NCI-H2029 (cell line): ENCODE data around the gene OGG1.
A peak's percentile ranks its signal among the peaks of the same experiment; 100 is the strongest.
"Not testable (repeated sequence)": the region's sequence is repeated elsewhere in the genome, so short reads cannot be mapped to it uniquely, and the experiment has no call there.

Source experiments
- DNase-seq: peaks from one replicate; lab custom pipeline; 2025; lab: John Stamatoyannopoulos, UW

OGG1 gene

DNA sequence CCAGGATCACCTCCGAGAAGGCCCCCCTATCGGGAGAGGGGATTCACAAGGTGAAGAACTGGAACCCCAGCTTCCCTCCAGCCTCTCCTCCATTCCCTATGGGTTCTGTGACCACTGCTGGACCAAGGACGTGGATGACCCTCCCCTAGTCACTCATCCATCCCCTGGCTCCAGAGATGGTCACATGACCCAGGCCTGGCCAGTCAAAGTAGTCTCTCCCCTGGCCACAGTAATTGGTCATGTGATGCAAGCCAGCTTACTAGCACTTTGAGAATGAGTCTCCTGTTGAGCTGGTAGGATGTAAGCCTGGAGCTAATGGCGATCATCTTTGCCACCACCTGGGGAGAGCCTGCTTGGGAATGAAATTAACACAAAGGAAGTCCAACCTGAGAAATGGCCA, 16.1 kb downstream of the OGG1 start:
- DNase-seq = no peak

DNA sequence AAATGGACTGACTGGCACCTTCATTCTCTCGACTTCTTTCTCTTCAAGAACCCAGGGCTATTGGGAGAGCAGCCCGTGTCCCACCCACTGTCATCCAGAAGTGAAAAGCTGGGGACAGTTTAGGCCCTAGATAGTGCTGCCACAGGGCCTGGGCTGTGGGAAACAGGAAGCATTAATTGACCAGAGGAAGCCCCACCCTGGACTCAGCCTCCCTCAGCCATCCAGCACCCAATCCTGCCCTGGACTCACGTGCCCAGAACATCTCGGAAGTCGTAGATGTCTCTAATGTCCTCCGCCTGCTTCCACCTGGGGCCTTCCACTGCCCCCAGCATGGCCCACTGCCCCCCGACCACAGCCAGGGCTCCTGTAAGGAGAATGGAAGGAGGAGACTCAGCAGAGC, 17.7 kb downstream of the OGG1 start:
- DNase-seq = no peak

- DNase-seq = no peak
Observed at GRCh38 chr3:9768141-9768775, 18.5 kb downstream of the OGG1 start.

- DNase-seq = no peak
Observed at GRCh38 chr3:9769012-9769411, 19.3 kb downstream of the OGG1 start.

GRCh38 chr3:9769426-9770275, 19.9 kb downstream of the OGG1 start, which contains the start of gene CAMK1:
Gene CAMK1 (minus strand): TSS chr3:9769947. CDS start chr3:9767749, 2,198 bp downstream.
- DNase-seq = peak; percentile 68

DNA sequence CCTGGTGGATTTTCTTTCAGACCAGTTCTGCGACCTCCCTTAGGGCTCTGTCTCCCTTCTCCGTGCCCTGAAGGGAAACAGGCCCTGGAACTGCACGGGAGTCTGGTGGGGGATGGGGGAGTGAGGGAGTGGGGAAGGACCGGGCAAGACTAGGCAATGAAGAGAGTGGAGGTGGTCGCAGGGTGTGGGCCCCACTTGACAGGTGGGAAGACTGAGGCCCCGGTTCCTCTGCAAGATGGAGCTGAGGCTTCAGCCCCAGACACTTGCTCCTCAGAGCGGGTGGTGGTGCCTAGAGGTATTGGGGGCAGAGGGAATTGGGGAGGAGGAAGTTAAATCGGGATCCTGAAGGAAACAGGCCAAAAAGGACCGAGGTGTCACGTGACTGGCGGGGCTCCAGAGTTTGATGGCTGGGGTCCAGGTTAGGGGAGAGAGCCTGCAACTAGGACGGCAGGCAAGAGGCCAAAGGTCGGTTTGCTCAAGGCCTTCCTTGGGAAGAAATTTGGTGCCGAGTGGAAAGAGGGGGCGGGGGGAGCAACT, 20.6 kb downstream of the OGG1 start:
- peak; percentile 52 for DNase-seq

- DNase-seq = not testable (repeated sequence)
Observed at GRCh38 chr3:9771007-9771406, 21.3 kb downstream of the OGG1 start.

DNA sequence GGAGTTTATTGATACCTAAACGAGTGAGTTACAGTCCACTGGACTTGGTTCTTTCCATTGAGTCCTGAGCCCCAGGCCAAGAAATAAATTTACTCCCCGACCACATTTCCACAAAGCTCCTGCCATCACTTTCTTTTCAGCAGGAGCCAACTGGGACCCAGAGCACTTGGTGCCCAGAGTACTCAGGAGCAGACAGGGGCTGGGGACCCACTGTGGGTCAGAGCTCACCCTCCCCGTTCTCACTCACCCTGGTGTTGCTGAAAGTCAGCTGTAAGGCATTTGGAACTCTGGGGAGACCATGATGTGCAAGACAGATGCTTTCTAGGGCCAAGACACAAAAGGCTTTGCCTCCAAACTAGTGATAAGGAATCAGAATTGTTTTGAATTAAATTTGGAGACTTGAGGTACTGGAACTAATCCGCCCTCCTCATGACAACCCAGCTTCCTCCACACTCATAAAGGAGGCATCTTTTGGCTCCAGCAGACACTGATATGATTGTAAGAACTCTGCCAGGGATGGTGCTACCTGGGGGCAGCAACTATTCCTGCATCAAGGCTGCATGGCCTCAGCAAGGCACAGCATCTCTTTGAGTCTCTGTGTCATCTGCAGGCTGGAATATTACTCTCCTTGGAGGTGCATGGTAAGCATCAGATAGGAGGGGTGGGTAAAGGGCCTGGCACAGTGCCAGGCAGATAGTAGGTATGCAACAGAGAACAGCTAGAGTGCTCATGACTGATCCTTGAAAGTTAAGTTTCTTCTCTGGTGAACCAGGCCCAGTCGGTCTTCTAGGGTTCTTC, 27.3 kb downstream of the OGG1 start:
- DNase-seq = no peak

DNA sequence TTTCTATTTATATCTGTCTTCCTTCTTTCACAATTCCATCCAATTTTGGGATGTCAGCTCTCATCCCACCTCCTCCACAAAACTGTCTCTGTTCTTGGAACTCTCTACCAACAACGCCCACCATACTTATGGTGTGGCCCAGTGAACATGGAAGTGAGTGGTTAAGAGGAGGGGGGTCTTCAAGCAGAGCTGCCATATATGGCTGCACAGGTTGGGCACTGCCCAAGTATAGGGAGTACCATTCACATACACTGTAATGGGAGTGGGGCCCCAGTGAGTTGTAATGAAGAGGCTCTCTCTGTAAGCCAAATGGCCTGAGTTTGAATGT, 27.9 kb downstream of the OGG1 start:
- no peak for DNase-seq

DNA sequence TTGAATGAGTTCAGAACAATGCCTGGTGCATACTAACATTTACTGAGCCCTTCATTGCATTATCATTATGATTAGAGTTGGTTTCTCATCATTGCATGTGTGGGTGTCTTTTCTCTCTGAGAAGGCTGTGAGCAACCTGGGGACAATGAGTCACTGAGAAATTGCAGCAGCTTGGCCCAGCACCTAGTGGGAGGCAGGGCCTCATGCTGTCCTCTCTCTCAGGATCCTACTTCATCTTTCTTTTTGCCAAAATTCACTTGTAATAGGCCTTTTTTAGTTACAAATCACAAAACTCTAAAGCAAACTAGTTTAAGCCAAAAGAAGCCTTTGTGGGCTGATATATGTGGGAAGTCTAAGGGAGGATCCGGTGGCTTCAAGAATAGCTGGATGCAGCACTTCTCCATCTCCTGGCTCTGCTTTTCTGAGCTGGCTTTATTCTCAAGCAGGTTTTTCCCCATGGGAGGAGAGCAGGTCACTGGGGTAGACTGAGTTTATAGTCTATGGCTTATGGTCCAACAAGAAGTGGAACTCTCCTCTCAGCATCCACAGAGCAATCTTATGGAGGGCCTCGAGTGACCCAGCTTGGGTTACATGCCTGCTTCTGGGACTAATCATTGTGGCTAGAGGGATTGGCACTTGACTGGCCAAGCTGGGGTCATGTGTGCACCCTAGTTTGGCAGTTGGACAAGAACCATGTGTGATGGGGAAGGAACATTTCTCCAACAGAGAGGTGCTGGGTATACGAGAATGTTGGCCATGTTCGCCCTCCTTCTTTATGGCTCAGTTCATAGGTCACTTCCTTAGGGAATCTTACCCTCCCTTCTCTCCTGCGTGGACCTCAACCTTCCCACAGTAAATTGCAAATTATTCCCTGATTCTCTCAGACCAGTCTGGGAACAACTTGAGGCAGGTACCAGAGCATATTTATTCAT, 28.7 kb downstream of the OGG1 start:
- no peak for DNase-seq

GRCh38 chr3:9779075-9779593, 29.4 kb downstream of the OGG1 start:
- DNase-seq = no peak

GRCh38 chr3:9779721-9780457, 30.1 kb downstream of the OGG1 start:
- DNase-seq = no peak

- no peak for DNase-seq
Observed at GRCh38 chr3:9780458-9780812, 30.7 kb downstream of the OGG1 start.

DNA sequence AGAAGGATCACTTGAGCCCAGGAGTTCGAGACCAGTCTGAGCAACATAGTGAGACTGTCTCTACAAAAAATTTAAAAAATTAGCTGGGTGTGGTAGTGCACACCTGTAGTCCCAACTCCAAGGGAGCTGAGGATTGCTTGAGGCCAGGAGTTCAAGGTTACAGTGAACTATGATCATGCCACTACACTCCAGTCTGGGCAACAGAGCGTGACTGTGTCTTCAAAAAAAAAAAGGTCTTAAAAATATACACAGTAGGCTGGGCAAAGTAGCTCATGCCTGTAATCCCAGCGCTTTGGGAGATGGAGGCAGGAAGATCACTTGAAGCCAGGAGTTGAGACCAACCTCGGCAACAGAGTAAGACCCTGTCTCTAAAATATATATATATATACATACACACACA, 31.2 kb downstream of the OGG1 start:
- no peak for DNase-seq

DNA sequence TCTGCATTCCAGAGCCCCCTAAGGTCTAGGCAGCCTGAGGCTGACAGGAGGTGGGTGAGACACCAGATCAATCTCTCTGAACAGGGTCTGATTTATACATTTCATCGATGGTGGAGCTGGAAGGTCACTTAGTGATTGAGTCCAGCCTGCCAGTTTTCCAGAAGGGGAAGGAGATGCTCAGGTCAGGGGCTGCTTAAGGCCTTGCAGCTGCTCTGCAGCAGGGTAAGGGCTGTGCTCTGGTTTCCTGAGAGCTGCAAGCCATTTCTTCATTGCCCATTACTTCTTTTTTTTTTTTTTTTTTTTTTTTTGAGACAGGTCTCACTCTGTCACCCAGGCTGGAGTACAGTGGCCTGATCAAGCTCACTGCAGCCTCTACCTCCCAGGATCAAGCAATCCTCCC, 31.8 kb downstream of the OGG1 start:
- no peak for DNase-seq

DNA sequence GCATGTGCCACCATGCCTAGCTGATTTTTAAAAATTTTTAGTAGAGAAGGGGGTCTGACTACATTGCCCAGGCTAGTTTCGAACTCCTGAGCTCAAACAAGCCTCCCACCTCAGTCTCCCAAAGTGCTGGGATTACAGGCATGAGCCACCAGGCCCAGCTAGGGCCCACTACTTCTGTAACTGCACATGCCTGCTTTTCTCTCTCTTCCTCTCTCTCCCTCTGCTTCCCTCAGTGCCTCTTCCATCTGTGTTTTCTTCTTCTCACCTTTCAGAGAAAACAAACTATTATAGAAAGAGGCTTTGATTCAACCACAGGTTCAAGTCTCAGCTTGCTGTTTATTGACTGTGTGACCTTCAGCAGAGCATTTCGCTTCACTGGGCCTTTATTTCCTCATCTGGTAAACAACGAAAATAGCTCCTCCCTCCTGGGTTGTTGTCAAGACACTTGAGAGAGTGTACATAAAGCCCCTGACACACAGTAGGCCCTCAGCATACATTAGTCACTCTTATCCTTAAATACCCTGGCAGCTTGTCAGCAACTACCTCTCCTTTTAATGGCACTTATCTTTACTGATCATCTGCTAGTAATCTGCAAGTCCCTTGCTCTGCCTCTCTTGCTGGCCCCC, 32.3 kb downstream of the OGG1 start:
- peak; percentile 82 for DNase-seq

DNA sequence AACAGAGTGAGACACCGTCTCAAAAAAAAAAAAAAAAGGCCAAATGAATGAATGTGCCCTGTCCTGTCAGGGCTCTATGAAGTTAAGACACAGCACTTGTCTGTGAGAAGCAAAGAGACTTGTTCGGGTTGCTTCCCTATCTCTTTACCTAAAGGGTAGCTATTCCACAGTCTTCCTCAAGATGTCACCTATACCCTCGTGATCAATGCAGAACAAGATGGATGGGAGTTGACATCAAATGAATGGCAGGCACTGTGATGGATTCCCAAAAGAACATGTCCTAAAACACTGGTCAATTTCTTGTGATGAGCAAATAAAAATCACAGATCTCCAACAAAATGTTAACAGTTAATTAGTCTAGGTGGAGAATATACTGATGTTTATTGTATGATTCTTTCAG, 33.0 kb downstream of the OGG1 start:
- DNase-seq = no peak

DNA sequence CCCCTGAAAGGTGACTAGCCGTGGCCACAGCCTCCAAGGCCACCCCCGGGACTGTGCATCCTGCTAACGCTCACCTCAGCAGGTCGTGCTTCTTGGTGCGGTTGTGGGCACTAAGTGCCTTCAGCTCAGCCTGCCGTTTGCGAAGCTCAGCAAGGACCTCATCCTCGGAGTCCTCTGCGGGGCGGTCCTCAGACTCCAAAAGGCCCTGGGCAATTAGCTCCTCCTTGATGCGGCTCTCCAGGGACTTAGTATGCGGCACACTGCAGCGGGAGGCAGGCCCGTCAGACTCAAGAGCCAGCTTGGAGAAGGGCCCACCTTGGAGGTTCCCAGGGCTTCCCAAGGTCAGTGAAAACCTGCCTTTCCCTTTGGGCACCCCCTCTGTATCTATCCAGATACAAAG, 34.2 kb downstream of the OGG1 start:
- DNase-seq = no peak

DNA sequence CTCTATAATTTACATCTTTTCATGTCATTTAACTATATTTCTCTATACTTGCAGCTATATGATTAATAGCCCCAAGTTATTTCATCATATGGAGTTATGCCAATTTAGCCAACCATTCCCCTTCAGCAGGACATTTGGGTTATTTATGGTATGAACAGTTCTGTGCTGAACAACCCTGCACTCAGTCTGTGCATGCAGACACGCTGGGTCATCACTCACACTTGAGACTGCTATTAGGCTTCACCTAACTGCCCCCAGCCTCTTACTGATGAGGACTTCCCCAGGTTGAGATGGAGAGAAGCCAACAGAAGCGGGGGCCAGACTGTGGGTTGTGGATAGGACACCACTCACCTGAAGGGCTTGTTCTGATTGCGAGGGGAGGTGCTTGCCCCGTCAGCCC, 35.2 kb downstream of the OGG1 start:
- DNase-seq = no peak

DNA sequence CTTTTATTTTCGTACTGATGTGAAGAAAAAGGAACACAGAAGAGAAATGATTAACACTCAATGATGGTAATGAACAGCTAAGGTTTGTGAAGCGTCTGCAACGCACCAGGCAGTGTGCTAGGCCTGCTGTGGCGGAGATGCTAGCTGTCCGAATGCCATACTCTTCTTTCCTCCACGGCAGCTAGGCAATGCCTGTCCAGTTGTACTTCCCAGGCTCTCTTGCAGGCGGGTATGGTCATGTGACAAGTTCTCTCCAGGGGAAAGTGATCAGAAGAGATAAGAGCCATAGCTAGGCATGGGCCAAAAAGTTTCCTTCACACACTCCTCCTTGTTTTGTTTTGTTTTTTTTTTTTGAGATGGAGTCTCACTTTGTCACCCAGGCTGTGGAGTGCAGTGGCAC, 35.9 kb downstream of the OGG1 start:
- no peak for DNase-seq
